Glutamatergic neuron (in vitro differentiated cells): ENCODE measurements around the gene CMTM8. TPM values are rescaled to one million over a fixed set of nuclear protein-coding genes. Genes with fewer than 3 reads are reported as not detected.

ENCODE experiments used
- DNase-seq: peaks from one replicate; pipeline ENCODE4 v3.0.0; 2022
- H3K27ac Mint-ChIP-seq: one replicate; pipeline ENCODE4 v1.8.0; 2020; ENCODE audit warnings: mild to moderate bottlenecking, mixed read lengths, inconsistent platforms; ENCODE audit not compliant: unreplicated experiment
- H3K27me3 Mint-ChIP-seq: one replicate; pipeline ENCODE4 v1.8.0; 2020; ENCODE audit warnings: mild to moderate bottlenecking, moderate library complexity, mixed read lengths, inconsistent platforms; ENCODE audit not compliant: unreplicated experiment
- H3K36me3 Mint-ChIP-seq: one replicate; pipeline ENCODE4 v1.8.0; 2020; ENCODE audit warnings: mild to moderate bottlenecking, mixed read lengths, inconsistent platforms; ENCODE audit not compliant: unreplicated experiment
- H3K4me1 Mint-ChIP-seq: one replicate; pipeline ENCODE4 v1.8.0; 2020; ENCODE audit warnings: mild to moderate bottlenecking, low read depth, mixed read lengths, inconsistent platforms; ENCODE audit not compliant: unreplicated experiment
- H3K4me3 Mint-ChIP-seq: one replicate; pipeline ENCODE4 v1.8.0; 2020; ENCODE audit warnings: mild to moderate bottlenecking, mixed read lengths, inconsistent platforms; ENCODE audit not compliant: unreplicated experiment
- H3K9me3 Mint-ChIP-seq: one replicate; pipeline ENCODE4 v1.8.0; 2020; ENCODE audit warnings: mild to moderate bottlenecking, moderate library complexity, mixed read lengths, inconsistent platforms; ENCODE audit not compliant: unreplicated experiment
- total RNA-seq: library from RNA; stranded (reverse); fragmentation: NEBNext Ultra II Directional; extraction: Animal tissue kit (Norgen Biotek cat#: 25700); gene quantifications from one replicate; pipeline ENCODE4 v1.2.1, GENCODE V29; 2021; ENCODE audit not compliant: unreplicated experiment
- TF ChIP-seq, protein P1 (sequence below): fragments of 200-600 bp; sonication (generic); IDR thresholded peaks from one replicate; pipeline ENCODE4 v1.5.0; 2021; ENCODE audit not compliant: partially characterized antibody, unreplicated experiment

Gene CMTM8
- total RNA-seq, 1 donor from 2014 or later: not detected

DNA sequence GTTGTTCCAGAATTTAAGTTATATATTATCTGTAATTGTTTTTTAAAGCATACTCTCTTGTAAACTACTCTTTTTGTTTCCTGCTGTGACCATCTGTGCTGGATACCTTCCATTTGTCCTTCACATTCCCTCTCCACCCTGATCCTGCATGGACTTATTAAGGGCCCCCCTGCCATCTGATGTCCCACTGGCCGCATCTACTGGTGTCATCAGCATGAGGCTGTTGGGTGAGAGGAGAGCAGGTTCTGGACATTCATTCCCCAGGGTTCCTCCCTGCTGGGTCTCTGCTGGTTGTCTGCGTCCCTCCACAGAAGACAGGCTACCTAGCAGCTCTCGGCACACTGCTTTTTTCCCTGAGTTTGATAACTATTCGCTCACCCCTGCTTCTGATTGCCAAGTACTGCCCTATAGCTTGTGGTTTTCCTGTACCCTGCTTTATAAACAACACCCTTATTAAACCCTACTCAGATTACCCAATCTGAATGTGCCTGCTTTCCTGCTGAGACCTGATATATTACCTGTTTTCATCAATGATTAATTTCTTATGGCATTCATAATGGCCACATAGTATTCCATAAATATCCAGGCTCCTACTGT is 7.7 kb downstream of the CMTM8 start:
- no peak for DNase-seq
- TF ChIP-seq, protein P1, sequence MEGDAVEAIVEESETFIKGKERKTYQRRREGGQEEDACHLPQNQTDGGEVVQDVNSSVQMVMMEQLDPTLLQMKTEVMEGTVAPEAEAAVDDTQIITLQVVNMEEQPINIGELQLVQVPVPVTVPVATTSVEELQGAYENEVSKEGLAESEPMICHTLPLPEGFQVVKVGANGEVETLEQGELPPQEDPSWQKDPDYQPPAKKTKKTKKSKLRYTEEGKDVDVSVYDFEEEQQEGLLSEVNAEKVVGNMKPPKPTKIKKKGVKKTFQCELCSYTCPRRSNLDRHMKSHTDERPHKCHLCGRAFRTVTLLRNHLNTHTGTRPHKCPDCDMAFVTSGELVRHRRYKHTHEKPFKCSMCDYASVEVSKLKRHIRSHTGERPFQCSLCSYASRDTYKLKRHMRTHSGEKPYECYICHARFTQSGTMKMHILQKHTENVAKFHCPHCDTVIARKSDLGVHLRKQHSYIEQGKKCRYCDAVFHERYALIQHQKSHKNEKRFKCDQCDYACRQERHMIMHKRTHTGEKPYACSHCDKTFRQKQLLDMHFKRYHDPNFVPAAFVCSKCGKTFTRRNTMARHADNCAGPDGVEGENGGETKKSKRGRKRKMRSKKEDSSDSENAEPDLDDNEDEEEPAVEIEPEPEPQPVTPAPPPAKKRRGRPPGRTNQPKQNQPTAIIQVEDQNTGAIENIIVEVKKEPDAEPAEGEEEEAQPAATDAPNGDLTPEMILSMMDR: no peak
- Mint-ChIP-seq H3K36me3 (no peaks in the 10 kb centered on the region), H3K9me3 (no peaks in the 10 kb centered on the region), H3K27ac (no peak overlapping the region), H3K4me3 (no peak overlapping the region), H3K4me1 (no peaks in the 10 kb centered on the region), H3K27me3 (no peaks in the 10 kb centered on the region)

DNA sequence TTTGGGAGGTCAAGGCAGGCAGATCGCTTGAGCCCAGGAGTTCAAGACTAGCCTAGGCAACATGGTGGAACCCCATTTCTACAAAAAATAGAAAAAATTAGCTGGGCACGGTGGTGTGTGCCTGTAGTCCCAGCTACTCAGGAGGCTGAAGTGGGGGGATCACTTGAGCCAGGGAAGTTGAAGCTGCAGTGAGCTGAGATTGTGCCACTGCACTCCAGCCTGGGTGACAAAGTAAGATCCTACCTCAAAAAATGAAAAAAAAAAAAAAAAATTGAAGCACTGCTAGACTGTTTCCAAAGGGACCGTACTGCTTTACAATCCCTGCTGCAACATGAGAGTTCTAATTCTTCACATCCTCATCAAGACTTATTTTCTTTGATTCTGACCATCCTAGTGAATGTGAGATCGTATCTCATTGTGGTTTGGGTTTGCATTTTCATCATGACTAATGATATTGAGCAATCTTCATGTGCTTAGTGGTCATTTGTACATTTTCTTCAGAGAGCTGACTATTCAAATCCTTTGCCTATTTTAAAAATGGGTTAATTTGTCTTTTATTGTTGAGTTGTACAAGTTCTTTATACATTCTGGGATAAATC is 10.8 kb downstream of the CMTM8 start:
- Mint-ChIP-seq H3K9me3 (no peaks in the 10 kb centered on the region), H3K4me1 (no peaks in the 10 kb centered on the region), H3K27me3 (no peaks in the 10 kb centered on the region), H3K27ac (no peak overlapping the region), H3K36me3 (peaks cover 3% of the 10 kb centered on the region), H3K4me3 (no peak overlapping the region)
- no peak for DNase-seq
- TF ChIP-seq, protein P1: no peak

DNA sequence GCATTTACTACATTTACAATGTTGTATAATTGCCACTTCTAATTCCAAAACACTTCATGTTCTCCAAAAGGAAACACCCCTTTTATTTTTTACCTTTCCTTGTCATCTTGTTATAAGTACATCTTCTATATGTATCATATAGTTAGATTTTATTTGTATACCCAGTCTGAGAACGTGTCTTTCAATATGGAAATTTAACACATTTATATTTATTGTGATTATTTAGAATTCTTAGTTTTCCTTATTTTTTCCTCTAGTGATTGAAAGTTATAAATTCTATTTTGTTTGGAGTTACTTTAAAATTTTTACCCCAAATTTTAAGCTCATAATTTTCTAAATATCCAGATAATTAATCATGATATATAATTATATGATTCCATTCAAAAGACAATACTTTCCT is 15.8 kb downstream of the CMTM8 start:
- H3K9me3 Mint-ChIP-seq: peaks cover 4% of the 10 kb centered on the region
- H3K4me1 Mint-ChIP-seq: no peaks in the 10 kb centered on the region
- no peak overlapping the region for H3K4me3 Mint-ChIP-seq
- TF ChIP-seq, protein P1: no peak
- peaks cover 10% of the 10 kb centered on the region for H3K36me3 Mint-ChIP-seq
- DNase-seq: no peak
- H3K27ac Mint-ChIP-seq: no peak overlapping the region
- no peaks in the 10 kb centered on the region for H3K27me3 Mint-ChIP-seq

DNA sequence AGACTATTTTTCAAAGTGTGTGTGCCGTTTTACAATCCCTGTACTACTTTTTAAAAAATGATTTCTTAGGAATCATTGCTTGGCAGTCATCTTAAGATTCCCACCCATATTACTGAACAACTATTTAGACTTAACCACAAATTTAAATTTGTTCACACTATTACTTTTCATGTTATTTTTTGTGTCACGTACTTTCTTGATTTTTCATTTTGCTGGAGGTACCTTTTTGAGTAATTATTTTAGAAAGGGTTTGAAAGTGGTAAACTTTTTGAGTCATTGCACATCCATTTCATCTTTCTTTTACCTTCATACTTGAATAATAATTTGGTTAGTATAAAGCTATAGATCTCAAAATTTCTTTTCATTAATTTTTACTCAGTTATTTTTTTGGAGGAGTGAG is 16.9 kb downstream of the CMTM8 start:
- peaks cover 6% of the 10 kb centered on the region for H3K9me3 Mint-ChIP-seq
- no peak overlapping the region for H3K27ac Mint-ChIP-seq
- no peak for DNase-seq
- H3K4me1 Mint-ChIP-seq: no peaks in the 10 kb centered on the region
- no peak overlapping the region for H3K4me3 Mint-ChIP-seq
- H3K36me3 Mint-ChIP-seq: peaks cover 10% of the 10 kb centered on the region
- TF ChIP-seq, protein P1: no peak
- H3K27me3 Mint-ChIP-seq: no peaks in the 10 kb centered on the region

DNA sequence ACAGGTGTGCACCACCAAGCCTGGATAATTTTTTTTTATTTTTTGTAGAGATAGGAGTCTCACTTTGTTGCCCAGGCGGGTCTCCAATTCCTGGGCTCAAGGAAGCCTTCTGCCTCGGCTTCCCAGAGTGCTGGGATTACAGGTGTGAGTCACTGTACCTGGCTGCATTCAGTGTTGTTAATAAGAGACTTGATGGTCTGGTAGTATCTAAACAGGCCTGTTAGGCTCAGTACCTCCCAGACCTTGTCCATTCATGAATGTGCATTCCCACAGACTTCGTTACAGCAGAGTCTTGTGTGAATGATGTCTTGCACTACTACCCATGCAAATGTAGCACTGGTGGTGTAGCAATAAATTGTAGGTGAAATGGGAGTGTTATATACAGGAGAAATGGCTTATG is 17.7 kb downstream of the CMTM8 start:
- TF ChIP-seq, protein P1: no peak
- no peaks in the 10 kb centered on the region for H3K27me3 Mint-ChIP-seq

More for the DNA sequence above, 17.7 kb downstream of the CMTM8 start:
- H3K4me3 Mint-ChIP-seq: no peak overlapping the region
- no peak for DNase-seq
- H3K9me3 Mint-ChIP-seq: peaks cover 6% of the 10 kb centered on the region
- H3K36me3 Mint-ChIP-seq: peaks cover 10% of the 10 kb centered on the region
- no peak overlapping the region for H3K27ac Mint-ChIP-seq
- H3K4me1 Mint-ChIP-seq: no peaks in the 10 kb centered on the region
